ENCODE measurements around the gene SNAP29.

DNA sequence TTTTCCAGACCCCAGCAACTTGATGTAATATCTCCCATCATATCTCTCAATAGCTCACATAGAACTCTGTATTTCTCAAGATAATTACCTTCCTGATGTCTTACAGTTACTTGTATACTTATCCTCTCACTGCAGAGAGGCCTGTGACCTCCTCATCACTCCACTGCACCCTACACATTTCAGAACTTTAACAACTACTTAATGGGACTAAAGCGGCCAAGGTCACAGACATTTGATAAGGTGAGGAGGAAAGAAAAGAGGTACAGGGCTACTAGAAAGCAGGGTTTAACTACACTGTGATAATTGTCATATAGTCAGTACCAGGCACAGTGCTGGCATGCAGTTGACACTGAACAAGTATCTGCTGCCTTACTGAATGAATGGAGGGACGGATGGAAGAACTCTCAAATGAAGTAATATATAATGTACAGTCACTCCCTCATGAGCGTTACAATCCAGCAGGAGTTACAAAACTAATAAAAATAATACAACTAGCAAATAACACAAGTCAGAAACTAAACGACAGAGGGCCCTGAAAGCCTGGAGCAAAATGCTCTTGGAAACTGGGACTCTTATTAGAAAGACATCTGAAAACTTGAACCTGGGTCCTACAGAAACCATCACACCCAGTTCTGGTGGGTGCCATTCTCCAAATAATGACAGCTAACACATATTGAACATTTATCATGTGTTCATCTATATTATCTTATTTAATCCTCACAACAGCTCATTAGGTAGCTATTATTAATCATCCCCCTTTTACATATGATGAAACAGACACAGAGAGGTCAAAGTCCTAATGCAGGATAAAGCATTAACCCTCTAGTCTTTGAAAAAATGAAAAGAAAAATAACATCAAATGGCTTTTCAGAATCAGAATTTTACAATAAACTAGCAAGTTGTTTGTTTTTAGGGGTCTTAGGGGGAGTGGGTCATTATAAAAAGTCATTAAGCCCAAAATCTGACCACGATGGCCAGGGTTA lies 14.5 kb upstream of the SNAP29 start:
- TF ChIP-seq POLR2AphosphoS5 (IDR thresholded peaks at IDR 0.05; ENCODE audit: insufficient read depth, low read depth, low read length): no peak
- TF ChIP-seq POLR2A (IDR thresholded peaks at IDR 0.05; ENCODE audit: low read depth, low read length): no peak
- TF ChIP-seq, protein P1, sequence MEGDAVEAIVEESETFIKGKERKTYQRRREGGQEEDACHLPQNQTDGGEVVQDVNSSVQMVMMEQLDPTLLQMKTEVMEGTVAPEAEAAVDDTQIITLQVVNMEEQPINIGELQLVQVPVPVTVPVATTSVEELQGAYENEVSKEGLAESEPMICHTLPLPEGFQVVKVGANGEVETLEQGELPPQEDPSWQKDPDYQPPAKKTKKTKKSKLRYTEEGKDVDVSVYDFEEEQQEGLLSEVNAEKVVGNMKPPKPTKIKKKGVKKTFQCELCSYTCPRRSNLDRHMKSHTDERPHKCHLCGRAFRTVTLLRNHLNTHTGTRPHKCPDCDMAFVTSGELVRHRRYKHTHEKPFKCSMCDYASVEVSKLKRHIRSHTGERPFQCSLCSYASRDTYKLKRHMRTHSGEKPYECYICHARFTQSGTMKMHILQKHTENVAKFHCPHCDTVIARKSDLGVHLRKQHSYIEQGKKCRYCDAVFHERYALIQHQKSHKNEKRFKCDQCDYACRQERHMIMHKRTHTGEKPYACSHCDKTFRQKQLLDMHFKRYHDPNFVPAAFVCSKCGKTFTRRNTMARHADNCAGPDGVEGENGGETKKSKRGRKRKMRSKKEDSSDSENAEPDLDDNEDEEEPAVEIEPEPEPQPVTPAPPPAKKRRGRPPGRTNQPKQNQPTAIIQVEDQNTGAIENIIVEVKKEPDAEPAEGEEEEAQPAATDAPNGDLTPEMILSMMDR (IDR thresholded peaks at IDR 0.05; ENCODE audit: extremely low read depth in 1 of 2, insufficient read depth in 1 of 2, low read depth in 1 of 2, low read length in 2 of 2): no peak
- TF ChIP-seq MYC (IDR thresholded peaks at IDR 0.05; ENCODE audit: low read depth, low read length): no peak
- TF ChIP-seq EZH2 (IDR thresholded peaks at IDR 0.05; ENCODE audit: borderline replicate concordance, low read depth, low read length, severe bottlenecking): no peak
- TF ChIP-seq, protein P2, sequence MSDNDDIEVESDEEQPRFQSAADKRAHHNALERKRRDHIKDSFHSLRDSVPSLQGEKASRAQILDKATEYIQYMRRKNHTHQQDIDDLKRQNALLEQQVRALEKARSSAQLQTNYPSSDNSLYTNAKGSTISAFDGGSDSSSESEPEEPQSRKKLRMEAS (IDR thresholded peaks at IDR 0.05; ENCODE audit: insufficient read depth, insufficient read length): no peak
- TF ChIP-seq JUN (IDR thresholded peaks at IDR 0.05; ENCODE audit: borderline replicate concordance, insufficient read depth, insufficient read length, low read depth): no peak

Data from endothelial cell of umbilical vein (primary cell).